Activated T-cell treated with anti-CD3 and anti-CD28 coated beads, Interleukin-2, amount 50 U/mL, for 4 hours (primary cell): ENCODE results near the gene ETNK2. TPM values are rescaled to one million over a fixed set of nuclear protein-coding genes. Genes with fewer than 3 reads are reported as not detected.

Experiments
- ATAC-seq, 2 donors: fragments of 200-7000 bp; cut with Tn5 transposase; one replicate each; pipeline ENCODE4 v1.10.0; 2021
- DNase-seq: peaks from one replicate; pipeline ENCODE4 v3.0.0-alpha.2; 2020
- H3K27me3 Mint-ChIP-seq: one replicate; pipeline ENCODE4 v1.8.0; 2021; ENCODE audit warnings: low read depth, mixed read lengths
- H3K36me3 Mint-ChIP-seq: one replicate; pipeline ENCODE4 v1.8.0; 2022; ENCODE audit warnings: mixed read lengths; ENCODE audit not compliant: insufficient read depth
- H3K4me1 Mint-ChIP-seq: one replicate; pipeline ENCODE4 v1.8.0; 2021; ENCODE audit warnings: low read depth, mixed read lengths
- H3K4me3 Mint-ChIP-seq: one replicate; pipeline ENCODE4 v1.8.0; 2021; ENCODE audit warnings: mild to moderate bottlenecking, moderate library complexity, mixed read lengths
- H3K9me3 Mint-ChIP-seq: one replicate; pipeline ENCODE4 v1.8.0; 2021; ENCODE audit warnings: mixed read lengths
- total RNA-seq, 3 donors: library from RNA; stranded (reverse); gene quantifications; one replicate each; pipeline ENCODE4 v1.2.1, GENCODE V29; 2021

Gene ETNK2, protein sequence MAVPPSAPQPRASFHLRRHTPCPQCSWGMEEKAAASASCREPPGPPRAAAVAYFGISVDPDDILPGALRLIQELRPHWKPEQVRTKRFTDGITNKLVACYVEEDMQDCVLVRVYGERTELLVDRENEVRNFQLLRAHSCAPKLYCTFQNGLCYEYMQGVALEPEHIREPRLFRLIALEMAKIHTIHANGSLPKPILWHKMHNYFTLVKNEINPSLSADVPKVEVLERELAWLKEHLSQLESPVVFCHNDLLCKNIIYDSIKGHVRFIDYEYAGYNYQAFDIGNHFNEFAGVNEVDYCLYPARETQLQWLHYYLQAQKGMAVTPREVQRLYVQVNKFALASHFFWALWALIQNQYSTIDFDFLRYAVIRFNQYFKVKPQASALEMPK
- 1 to 10 TPM in 1 of 3 donors, under 1 TPM in 2; 0.79 to 1.2 (median 0.99) TPM for total RNA-seq

DNA sequence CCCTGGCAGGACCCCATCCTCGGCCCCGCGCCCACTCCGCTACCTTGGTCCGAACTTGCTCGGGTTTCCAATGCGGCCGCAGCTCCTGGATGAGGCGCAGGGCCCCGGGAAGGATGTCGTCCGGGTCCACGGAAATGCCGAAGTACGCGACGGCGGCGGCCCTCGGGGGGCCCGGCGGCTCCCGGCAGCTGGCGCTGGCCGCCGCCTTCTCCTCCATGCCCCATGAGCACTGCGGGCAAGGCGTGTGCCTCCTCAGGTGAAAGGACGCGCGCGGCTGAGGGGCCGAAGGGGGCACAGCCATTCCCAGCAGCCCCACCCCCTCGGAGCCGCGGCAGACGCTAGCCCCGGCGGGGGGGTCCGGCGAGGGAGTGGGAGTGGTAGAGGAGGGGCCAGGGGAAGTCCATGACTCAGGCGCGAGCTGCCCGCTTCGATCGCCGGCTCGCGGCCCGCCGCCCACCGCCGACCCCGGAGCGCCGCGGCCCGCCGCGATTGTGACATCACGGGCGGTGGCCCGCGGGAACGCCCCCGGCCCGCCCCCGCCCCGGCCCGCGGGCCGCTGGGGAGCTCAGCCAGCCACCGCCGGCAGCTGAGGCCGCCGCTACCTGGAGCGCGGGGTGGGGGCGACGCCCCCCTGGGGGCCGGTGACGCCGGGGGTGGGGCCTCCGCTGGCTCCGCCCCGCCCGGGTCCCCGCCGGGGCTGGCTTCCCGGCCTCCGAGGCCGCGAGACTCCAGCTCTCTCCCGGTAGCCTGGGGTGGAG lies at the start of gene ETNK2:
Gene ETNK2 (minus strand): TSS at position 493 of the 758 bp plus-strand sequence. CDS start 192 bp downstream, at position 301.
- no peaks in the 10 kb centered on the region for H3K36me3 Mint-ChIP-seq
- DNase-seq (peak; percentile 52), ATAC-seq (peak; percentile 80 to 82)
- H3K4me1 Mint-ChIP-seq, result peaks cover 2% of the 10 kb centered on the region
- peak within 1 kb of the TSS; percentile 64 for H3K4me3 Mint-ChIP-seq
- no peaks in the 10 kb centered on the region for H3K9me3 Mint-ChIP-seq
- H3K27me3 Mint-ChIP-seq, result no peaks in the 10 kb centered on the region

DNA sequence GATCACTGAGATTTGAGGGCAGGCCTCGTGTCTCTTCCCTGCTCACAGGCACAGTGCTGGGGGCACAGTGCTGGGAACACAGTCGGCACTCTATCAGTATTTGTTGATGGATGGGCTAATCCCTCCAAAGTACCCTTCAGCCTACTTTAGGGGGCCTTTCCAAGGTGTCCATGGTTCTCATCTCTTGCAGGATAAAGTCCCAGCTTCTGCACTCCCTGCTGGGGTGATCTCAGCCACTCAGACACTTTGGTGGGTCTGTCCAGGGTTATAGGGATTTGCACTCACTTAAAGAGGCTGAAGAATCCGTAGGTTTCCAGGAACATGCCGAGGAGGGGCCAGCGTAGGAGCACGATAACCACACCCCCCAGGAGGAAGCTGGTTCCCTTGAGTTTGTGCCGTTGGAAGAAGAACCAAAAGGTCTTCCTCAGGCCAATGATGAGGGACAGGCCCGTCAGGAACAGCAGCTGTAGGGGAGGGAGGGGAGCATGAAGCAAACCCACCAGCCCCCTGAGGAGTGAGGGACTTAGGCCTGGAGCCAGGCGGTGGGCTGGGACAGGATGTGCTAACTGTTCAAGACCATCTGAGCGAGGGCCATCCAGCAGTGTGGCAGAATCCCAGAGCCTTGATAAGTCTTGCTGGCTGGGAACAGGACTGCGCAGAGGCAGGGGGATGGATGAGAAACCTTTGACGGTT lies 49.6 kb upstream of the ETNK2 start:
- no peak overlapping the region for H3K4me3 Mint-ChIP-seq

GRCh38 chr1:204199579-204199978 lies 47.7 kb upstream of the ETNK2 start:
- no peak for ATAC-seq
- Mint-ChIP-seq H3K4me3 (no peak overlapping the region), H3K27me3 (peaks cover 16% of the 10 kb centered on the region), H3K4me1 (peaks cover 1% of the 10 kb centered on the region), H3K9me3 (no peaks in the 10 kb centered on the region), H3K36me3 (no peaks in the 10 kb centered on the region)
- DNase-seq, result no peak

More for the DNA sequence above, 49.6 kb upstream of the ETNK2 start:
- peaks cover 31% of the 10 kb centered on the region for H3K27me3 Mint-ChIP-seq
- no peaks in the 10 kb centered on the region for H3K36me3 Mint-ChIP-seq
- no peaks in the 10 kb centered on the region for H3K9me3 Mint-ChIP-seq
- ATAC-seq (no peak), DNase-seq (no peak)
- H3K4me1 Mint-ChIP-seq, result peaks cover 9% of the 10 kb centered on the region

DNA sequence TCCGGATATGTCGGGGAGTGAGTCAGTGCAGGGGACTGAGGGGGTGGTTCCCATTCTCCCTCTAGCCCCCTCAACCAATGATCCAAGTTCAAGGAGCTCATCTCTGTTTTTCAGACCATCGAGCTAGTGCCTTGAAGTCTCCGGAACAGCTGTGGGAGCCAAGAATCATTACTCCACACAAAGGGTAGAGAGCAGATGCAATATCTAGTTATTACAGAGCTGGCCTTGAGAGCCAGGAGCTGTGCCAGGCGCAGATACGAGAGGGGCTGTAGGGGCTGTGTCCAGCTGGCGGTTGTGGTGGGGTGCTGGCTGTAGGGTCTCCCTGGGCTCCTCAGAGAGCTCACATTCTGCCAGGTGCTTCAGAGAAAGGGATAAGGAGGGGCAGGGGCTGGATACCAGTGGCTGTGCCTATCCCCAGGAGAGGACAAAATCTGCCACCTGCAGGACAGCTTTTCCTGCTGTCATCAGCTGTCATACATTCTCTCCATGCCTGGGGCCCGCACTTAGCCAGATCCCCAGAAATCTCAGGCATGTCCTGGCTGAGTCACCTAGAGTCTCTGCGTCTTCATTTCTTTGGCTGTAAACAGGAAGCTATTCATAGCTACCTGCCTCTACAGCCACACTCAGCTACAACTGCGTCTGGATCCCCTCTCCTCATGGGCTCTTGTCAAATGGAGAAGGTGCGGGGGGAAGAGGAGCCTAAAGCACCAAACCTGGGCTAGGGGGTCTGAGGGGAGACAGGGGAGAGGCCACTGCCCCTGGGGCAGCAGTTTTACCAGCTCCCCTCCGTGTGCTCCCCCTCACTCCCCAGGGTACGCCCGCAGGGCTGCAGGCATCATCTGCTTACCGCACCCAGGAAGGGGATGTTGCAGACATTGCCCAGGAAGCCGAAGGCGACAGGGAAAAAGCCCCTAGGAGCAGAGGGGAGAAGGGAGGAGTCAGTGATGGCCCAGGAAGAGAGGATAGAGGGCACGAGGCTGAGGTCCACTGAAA lies 46.8 kb upstream of the ETNK2 start:
- Mint-ChIP-seq H3K27me3 (peaks cover 12% of the 10 kb centered on the region), H3K4me1 (peaks cover 3% of the 10 kb centered on the region), H3K4me3 (no peak overlapping the region), H3K36me3 (no peaks in the 10 kb centered on the region), H3K9me3 (no peaks in the 10 kb centered on the region)
- DNase-seq (no peak), ATAC-seq (no peak)

DNA sequence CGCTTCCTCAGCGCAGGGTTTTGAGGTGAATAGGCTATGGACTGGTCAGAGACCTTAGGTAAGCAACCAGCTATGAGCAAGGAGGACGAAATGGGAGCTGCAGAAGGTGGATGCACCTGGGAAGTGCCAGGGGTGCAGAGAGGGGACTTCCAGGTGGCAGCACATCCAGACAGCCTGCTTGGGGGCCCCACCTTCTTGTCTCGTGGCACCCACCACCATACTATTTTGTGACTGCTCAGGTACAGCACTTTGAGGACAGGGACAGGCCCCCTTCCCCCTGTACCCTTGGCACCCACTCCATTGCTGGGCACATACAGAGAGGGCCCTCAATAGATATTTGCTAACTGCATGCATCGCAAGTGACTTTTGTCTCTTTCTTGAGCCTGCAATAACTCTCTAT lies 45.2 kb upstream of the ETNK2 start:
- DNase-seq (no peak), ATAC-seq (no peak)
- Mint-ChIP-seq H3K4me3 (no peak overlapping the region), H3K4me1 (peaks cover 3% of the 10 kb centered on the region), H3K27me3 (peaks cover 14% of the 10 kb centered on the region), H3K9me3 (no peaks in the 10 kb centered on the region), H3K36me3 (no peaks in the 10 kb centered on the region)

DNA sequence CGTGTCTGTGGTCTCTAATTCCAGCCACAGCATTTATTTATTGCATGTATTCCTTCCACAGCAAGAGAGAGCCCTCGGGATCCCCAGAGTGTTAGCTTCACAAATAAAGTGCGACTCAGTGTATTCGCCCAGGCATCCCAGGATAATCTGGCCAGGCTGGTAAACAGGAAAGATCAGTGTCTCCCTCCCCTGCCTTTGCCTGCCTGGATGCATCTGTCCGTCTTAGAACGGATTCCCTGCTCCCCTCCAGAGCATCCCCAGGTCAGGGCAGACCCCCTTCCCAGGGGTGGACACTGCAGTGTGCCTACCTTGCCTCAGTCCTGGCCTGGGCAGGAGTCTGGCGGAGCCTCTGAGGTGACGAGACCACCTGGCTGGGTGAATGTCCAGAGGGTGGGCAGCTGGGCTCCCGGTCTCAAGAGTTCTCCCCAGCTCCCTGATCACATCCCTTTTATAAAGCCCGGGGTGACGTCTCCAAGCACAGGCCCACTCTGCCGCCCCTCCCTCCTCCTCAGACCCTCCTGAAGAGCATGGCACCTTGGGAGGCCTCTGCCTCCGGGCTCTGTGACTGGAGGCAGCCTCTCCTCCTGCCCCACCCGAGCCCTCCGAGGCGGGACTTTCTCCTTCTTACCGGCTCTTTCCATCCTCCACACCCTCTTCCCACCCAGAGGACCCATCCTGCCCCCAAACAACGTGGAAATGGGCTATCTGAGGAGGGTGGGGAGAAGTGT lies 44.4 kb upstream of the ETNK2 start, which contains the start of gene KISS1:
Gene KISS1 (minus strand): TSS at position 424 of the 728 bp plus-strand sequence. CDS start 3,615 bp downstream, outside the sequence.
- Mint-ChIP-seq H3K27me3 (peaks cover 18% of the 10 kb centered on the region), H3K4me1 (peaks cover 3% of the 10 kb centered on the region), H3K9me3 (no peaks in the 10 kb centered on the region), H3K4me3 (no peak within 1 kb of the TSS), H3K36me3 (no peaks in the 10 kb centered on the region)
- DNase-seq (no peak), ATAC-seq (no peak)

DNA sequence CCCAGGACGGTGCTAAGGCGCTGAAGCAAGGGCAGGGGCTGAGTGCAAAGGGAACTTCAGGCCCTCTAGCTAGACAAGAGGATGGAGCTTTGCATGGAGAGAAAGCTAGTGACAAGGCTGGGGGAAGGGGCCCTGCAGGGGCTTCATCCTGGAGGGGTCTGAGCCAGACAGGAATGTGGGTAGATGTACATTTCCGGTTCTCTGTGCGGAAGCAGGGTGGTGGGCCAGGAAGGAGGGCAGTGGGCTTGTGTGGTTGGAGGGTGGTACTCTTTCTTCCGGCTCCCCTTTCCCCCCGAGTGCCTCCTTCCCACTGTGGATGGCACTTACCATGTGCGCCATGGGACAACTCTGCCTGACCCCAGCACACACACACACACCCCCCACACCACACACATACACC lies 42.9 kb upstream of the ETNK2 start:
- DNase-seq (no peak), ATAC-seq (no peak)
- Mint-ChIP-seq H3K36me3 (no peaks in the 10 kb centered on the region), H3K4me1 (peaks cover 6% of the 10 kb centered on the region), H3K4me3 (no peak overlapping the region), H3K27me3 (peaks cover 27% of the 10 kb centered on the region), H3K9me3 (no peaks in the 10 kb centered on the region)

- ATAC-seq, result no peak
Observed at GRCh38 chr1:204194080-204194479, 42.2 kb upstream of the ETNK2 start.

DNA sequence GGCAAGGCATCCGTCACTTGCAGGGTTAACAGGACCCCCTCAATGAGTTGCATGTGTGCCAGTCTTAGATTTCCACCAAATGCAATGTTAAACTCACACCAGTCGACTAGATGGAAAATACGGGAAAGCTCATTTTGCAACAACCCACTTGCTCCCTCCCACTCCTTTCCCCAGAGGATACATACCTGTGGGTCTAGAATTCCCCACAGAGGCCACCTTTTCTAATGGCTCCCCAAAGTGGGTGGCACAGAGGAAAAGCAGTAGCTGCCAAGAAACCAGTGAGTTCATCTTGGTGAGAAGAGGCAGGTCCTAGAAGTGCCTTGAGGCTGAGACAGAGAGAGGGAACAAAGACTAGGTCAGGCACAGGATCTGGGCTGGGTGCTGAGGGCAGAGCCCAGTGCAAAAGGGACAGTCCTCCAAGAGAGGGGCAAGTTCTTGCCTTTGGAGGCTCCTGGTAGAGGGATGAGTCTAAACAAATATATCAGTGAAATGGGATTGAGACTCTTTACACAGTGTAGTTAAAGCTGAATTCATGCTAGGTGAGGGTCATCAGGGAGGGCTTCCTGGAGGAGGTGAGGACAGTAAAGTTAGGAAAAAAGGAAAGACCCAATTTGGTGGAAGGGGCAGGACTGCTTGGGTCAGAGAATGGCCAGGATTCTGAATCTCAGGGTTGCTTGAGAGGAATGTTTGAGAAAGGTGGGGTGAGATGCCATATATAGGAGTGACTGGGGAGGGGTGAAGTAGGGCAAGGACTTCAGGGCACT lies 40.9 kb upstream of the ETNK2 start:
- DNase-seq (no peak), ATAC-seq (no peak)
- no peaks in the 10 kb centered on the region for H3K36me3 Mint-ChIP-seq
- peaks cover 47% of the 10 kb centered on the region for H3K27me3 Mint-ChIP-seq
- H3K4me1 Mint-ChIP-seq, result peaks cover 8% of the 10 kb centered on the region
- no peaks in the 10 kb centered on the region for H3K9me3 Mint-ChIP-seq
- no peak overlapping the region for H3K4me3 Mint-ChIP-seq

More at GRCh38 chr1:204194080-204194479, 42.2 kb upstream of the ETNK2 start:
- DNase-seq, result no peak
- no peaks in the 10 kb centered on the region for H3K36me3 Mint-ChIP-seq
- H3K27me3 Mint-ChIP-seq, result peaks cover 34% of the 10 kb centered on the region
- H3K9me3 Mint-ChIP-seq, result no peaks in the 10 kb centered on the region
- H3K4me3 Mint-ChIP-seq, result no peak overlapping the region
- peaks cover 8% of the 10 kb centered on the region for H3K4me1 Mint-ChIP-seq

- Mint-ChIP-seq H3K27me3 (peaks cover 55% of the 10 kb centered on the region), H3K4me1 (peaks cover 8% of the 10 kb centered on the region), H3K4me3 (no peak overlapping the region), H3K36me3 (no peaks in the 10 kb centered on the region), H3K9me3 (no peaks in the 10 kb centered on the region)
- DNase-seq (no peak), ATAC-seq (no peak)
Observed at GRCh38 chr1:204192046-204192445, 40.2 kb upstream of the ETNK2 start.

DNA sequence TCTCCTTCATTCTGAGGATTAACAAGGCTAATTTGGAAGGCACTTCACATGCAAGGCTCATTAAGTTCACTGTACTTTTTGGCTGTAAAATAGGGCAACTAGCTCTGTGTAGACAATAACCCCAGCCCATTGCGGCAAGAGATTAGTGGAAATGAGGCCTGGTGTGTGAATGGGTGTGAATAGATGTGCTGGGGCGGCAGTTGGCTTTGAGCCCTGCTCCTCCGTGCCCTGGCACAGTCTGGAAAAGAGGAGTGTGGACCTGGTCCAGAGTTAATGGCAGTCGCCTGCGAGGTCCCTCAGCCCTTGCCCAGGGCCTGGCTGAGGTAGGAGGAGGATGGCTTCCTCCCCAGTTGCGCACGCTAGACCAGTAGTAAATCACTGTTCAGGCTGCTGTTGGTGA lies 39.6 kb upstream of the ETNK2 start:
- no peak for ATAC-seq
- no peak for DNase-seq
- Mint-ChIP-seq H3K36me3 (no peaks in the 10 kb centered on the region), H3K4me3 (no peak overlapping the region), H3K4me1 (peaks cover 8% of the 10 kb centered on the region), H3K9me3 (no peaks in the 10 kb centered on the region), H3K27me3 (peaks cover 61% of the 10 kb centered on the region)
